ENCODE data around the gene TOM1. TPM values are rescaled to one million over a fixed set of nuclear protein-coding genes. Genes with fewer than 3 reads are reported as not detected.

The TOM1 gene
- total RNA-seq, 1 donor from 2014 or later, result 62.5 TPM

GRCh38 chr22:35335468-35335867 is 35.8 kb downstream of the TOM1 start:
- ATAC-seq, result peak; percentile 9
- DNase-seq (ENCODE audit: missing footprints), result peak; percentile 13
- intact Hi-C loops (cut with DNase I), result no loop called here

GRCh38 chr22:35335936-35336781 is 36.5 kb downstream of the TOM1 start:
- ATAC-seq (peak; percentile 74), DNase-seq (ENCODE audit: missing footprints) (peak; percentile 64)
- intact Hi-C loops (cut with DNase I), result loop anchor here (2.0 kb wide), 1 partner anchor 35 kb away; no protein-coding TSS in a partner anchor

- intact Hi-C loops (cut with DNase I), result loop anchor here (2.0 kb wide), 1 partner anchor 37 kb away; no protein-coding TSS in a partner anchor
- ATAC-seq (no peak), DNase-seq (ENCODE audit: missing footprints) (peak; percentile 17)
Observed at GRCh38 chr22:35337932-35338331, 38.2 kb downstream of the TOM1 start.

- peak; percentile 22 for DNase-seq (ENCODE audit: missing footprints)
- intact Hi-C loops (cut with DNase I), result no loop called here
- no peak for ATAC-seq
Observed at GRCh38 chr22:35341090-35341874, 41.6 kb downstream of the TOM1 start.

- intact Hi-C loops (cut with DNase I), result no loop called here
- DNase-seq (ENCODE audit: missing footprints) (peak; percentile 33), ATAC-seq (no peak)
Observed at GRCh38 chr22:35342390-35342789, 42.7 kb downstream of the TOM1 start.

GRCh38 chr22:35343664-35344550 is 44.2 kb downstream of the TOM1 start:
- no peak for ATAC-seq
- intact Hi-C loops (cut with DNase I), result no loop called here

GRCh38 chr22:35344956-35345690 is 45.4 kb downstream of the TOM1 start:
- peak; percentile 37 for DNase-seq (ENCODE audit: missing footprints)
- ATAC-seq, result no peak
- intact Hi-C loops (cut with DNase I), result loop anchor here (5.0 kb wide), 1 partner anchor 237 kb away; no protein-coding TSS in a partner anchor

More at GRCh38 chr22:35343664-35344550, 44.2 kb downstream of the TOM1 start:
- DNase-seq (ENCODE audit: missing footprints), result no peak

GRCh38 chr22:35345808-35346505 is 46.3 kb downstream of the TOM1 start:
- no peak for DNase-seq (ENCODE audit: missing footprints)
- intact Hi-C loops (cut with DNase I), result loop anchor here (5.0 kb wide), 1 partner anchor 236 kb away; no protein-coding TSS in a partner anchor
- no peak for ATAC-seq

GRCh38 chr22:35346596-35347220 is 47.0 kb downstream of the TOM1 start:
- intact Hi-C loops (cut with DNase I), result loop anchor here (5.0 kb wide), 1 partner anchor 236 kb away; no protein-coding TSS in a partner anchor
- ATAC-seq (no peak), DNase-seq (ENCODE audit: missing footprints) (no peak)

- ATAC-seq (no peak), DNase-seq (ENCODE audit: missing footprints) (no peak)
- intact Hi-C loops (cut with DNase I), result loop anchor here (5.0 kb wide), 1 partner anchor 235 kb away; no protein-coding TSS in a partner anchor
Observed at GRCh38 chr22:35347462-35347861, 47.8 kb downstream of the TOM1 start.

GRCh38 chr22:35348026-35348590 is 48.4 kb downstream of the TOM1 start:
- DNase-seq (ENCODE audit: missing footprints), result no peak
- no peak for ATAC-seq
- intact Hi-C loops (cut with DNase I), result loop anchor here (5.0 kb wide), 1 partner anchor 234 kb away; no protein-coding TSS in a partner anchor

- intact Hi-C loops (cut with DNase I), result loop anchor here (5.0 kb wide), 1 partner anchor 234 kb away; no protein-coding TSS in a partner anchor
- DNase-seq (ENCODE audit: missing footprints) (no peak), ATAC-seq (no peak)
Observed at GRCh38 chr22:35348703-35349102, 49.0 kb downstream of the TOM1 start.

GRCh38 chr22:35349368-35349703 is 49.6 kb downstream of the TOM1 start:
- DNase-seq (ENCODE audit: missing footprints), result no peak
- intact Hi-C loops (cut with DNase I), result loop anchor here (5.0 kb wide), 1 partner anchor 233 kb away; no protein-coding TSS in a partner anchor
- no peak for ATAC-seq

GRCh38 chr22:35349704-35350538 is 50.2 kb downstream of the TOM1 start:
- intact Hi-C loops (cut with DNase I), result loop anchor here (5.0 kb wide), 1 partner anchor 232 kb away; no protein-coding TSS in a partner anchor
- ATAC-seq (no peak), DNase-seq (ENCODE audit: missing footprints) (no peak)

All from Right ventricle myocardium inferior (tissue), 1 donor.